Measurements from ENCODE around the gene ESPL1. TPM values are rescaled to one million over a fixed set of nuclear protein-coding genes. Genes with fewer than 3 reads are reported as not detected.
"Not testable (repeated sequence)": the region's sequence is repeated elsewhere in the genome, so short reads cannot be mapped to it uniquely, and the experiment has no call there.

The ESPL1 gene
- total and polyA plus RNA-seq, 2 of the 13 experiments (the other 11 are each of a cell fraction or from before 2014, with no cell fraction given): 5.8 to 11.5 TPM

GRCh38 chr12:53330671-53331070, 62.6 kb downstream of the ESPL1 start (continued):
- TF ChIP-seq ZNF629 (CRISPR knock-in tag; conservative IDR thresholded peaks at IDR 0.05) (no peak), ZNF709 (CRISPR knock-in tag; IDR thresholded peaks at IDR 0.05) (no peak), MYPOP (CRISPR knock-in tag; IDR thresholded peaks at IDR 0.05) (no peak)

GRCh38 chr12:53332339-53332738, 64.2 kb downstream of the ESPL1 start:
- H3K27me3 ChIP-seq (ENCODE audit: control insufficient read depth in 1 of 2, insufficient read depth in 2 of 2, low read length in 2 of 2): peaks cover 14 to 67% of the 10 kb centered on the region in 2 experiments
- H4K20me1 ChIP-seq (ENCODE audit: insufficient read depth, low read length); BruUV-seq (replicated peaks); intact Hi-C loops (cut with micrococcal nuclease; ENCODE audit: unreplicated experiment); CTCF ChIA-PET (ENCODE audit: low intra/inter-chr PET ratio, low total read pairs); H3K9ac ChIP-seq (ENCODE audit: insufficient read depth, low read depth, low read length); H3K4me1 ChIP-seq (ENCODE audit: insufficient read depth, low read length); in situ Hi-C loops (cut with HindIII; ENCODE audit: extremely low pct_ligation_motif_present, low pct_unique_long_range_greater_than_20kb); H3K36me3 ChIP-seq (replicated peaks in 1 of 2; ENCODE audit: control insufficient read depth in 1 of 2, insufficient read depth in 2 of 2, low read length in 2 of 2); H3K4me2 ChIP-seq (ENCODE audit: low read depth, low read length); H3K79me2 ChIP-seq (ENCODE audit: insufficient read depth, low read length); H3K9me3 ChIP-seq (ENCODE audit: low read length); H3K27ac ChIP-seq (ENCODE audit: extremely low read length, insufficient read depth, low read length); FAIRE-seq; H3K4me3 ChIP-seq (replicated peaks in 1 of 3; ENCODE audit: insufficient read depth in 1 of 3, low read depth in 2 of 3, low read length in 3 of 3); DNase-seq (ENCODE audit: low spot score); ATAC-seq; H2AFZ ChIP-seq (ENCODE audit: low read length); POLR2A ChIA-PET: not testable (repeated sequence)

DNA sequence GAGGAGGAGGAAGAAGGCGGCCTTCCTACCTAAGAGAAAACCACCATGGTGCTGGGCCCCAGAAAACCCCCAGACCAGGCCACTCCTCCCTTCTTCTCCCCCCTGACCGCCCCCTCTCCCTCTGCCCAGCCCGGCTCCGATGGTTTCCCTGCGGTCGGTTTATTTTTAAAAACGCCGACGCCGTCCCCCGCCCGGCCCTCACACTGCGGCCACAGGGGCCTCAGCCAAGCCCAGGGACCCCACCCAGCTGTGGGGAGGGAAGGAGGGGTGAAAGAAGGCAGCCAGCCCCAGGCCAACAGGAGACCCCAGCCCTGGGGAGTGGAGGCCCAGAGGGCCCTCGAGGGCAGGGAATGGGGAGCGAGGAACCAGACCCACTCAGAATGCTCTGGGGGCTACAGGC, 64.6 kb downstream of the ESPL1 start:
- H3K9me3 ChIP-seq (ENCODE audit: low read length): no peaks in the 10 kb centered on the region
- DNase-seq (ENCODE audit: low spot score): no peak
- WGBS (ENCODE audit: low lambda C conversion rate): 55% methylated on average over 13 of the region's 15 CpGs
- H3K4me2 ChIP-seq (ENCODE audit: low read depth, low read length): no peak overlapping the region
- intact Hi-C loops (cut with micrococcal nuclease; ENCODE audit: unreplicated experiment) (no loop called here), in situ Hi-C loops (cut with HindIII; ENCODE audit: extremely low pct_ligation_motif_present, low pct_unique_long_range_greater_than_20kb) (no loop called here)
- no peak overlapping the region for H2AFZ ChIP-seq (ENCODE audit: low read length)
- FAIRE-seq: no peak
- peaks cover 3% of the 10 kb centered on the region for H3K4me1 ChIP-seq (ENCODE audit: insufficient read depth, low read length)
- no peak overlapping the region for H3K27ac ChIP-seq (ENCODE audit: extremely low read length, insufficient read depth, low read length)
- H3K9ac ChIP-seq (ENCODE audit: insufficient read depth, low read depth, low read length): no peak overlapping the region
- peaks cover 14 to 71% of the 10 kb centered on the region in 2 experiments for H3K27me3 ChIP-seq (ENCODE audit: control insufficient read depth in 1 of 2, insufficient read depth in 2 of 2, low read length in 2 of 2)
- no peaks in the 10 kb centered on the region for H3K79me2 ChIP-seq (ENCODE audit: insufficient read depth, low read length)
- no peak for TF ChIP-seq SRY (CRISPR knock-in tag; IDR thresholded peaks at IDR 0.05)
- ATAC-seq: no peak
- no TSS peak for BruUV-seq (replicated peaks)
- CTCF ChIA-PET (ENCODE audit: low intra/inter-chr PET ratio, low total read pairs): no interaction called here
- H3K36me3 ChIP-seq (replicated peaks in 1 of 2; ENCODE audit: control insufficient read depth in 1 of 2, insufficient read depth in 2 of 2, low read length in 2 of 2): no peaks in the 10 kb centered on the region
- H4K20me1 ChIP-seq (ENCODE audit: insufficient read depth, low read length): no peaks in the 10 kb centered on the region
- POLR2A ChIA-PET: no interaction called here
- H3K4me3 ChIP-seq (replicated peaks in 1 of 3; ENCODE audit: insufficient read depth in 1 of 3, low read depth in 2 of 3, low read length in 3 of 3): no peak overlapping the region

Data from HepG2 (cell line).